Measurements from ENCODE around the gene DNAH7. TPM values are rescaled to one million over a fixed set of nuclear protein-coding genes. Genes with fewer than 3 reads are reported as not detected.

The DNAH7 gene
- total RNA-seq, 2 donors from 2014 or later, result 1.1 to 1.5 TPM

DNA sequence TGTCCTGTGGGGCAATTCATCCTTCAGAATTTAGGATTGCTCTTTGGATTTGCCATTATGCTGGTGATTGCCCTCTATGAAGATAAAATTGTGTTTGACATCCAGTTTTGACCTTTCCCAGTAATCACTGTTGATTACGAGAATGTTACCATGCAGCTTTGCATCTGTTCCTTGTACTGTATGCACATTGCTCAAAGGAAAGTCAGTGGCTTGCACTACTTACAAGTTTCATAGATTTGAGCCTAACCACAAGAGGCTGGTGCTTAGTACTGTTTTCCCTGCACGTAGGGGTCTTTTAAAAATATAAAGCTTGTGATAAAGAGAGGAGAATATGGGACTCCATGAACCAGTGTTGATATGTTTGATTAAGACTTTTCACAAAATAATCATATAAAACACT, 333.7 kb downstream of the DNAH7 start:
- Mint-ChIP-seq H3K27ac (no peak overlapping the region), H3K4me1 (no peaks in the 10 kb centered on the region), H3K36me3 (ENCODE audit: low read depth) (peaks cover 44% of the 10 kb centered on the region), H3K4me3 (no peak overlapping the region), H3K9me3 (no peaks in the 10 kb centered on the region), H3K27me3 (ENCODE audit: insufficient read depth) (no peaks in the 10 kb centered on the region)
- no peak overlapping the region for H3K27ac ChIP-seq (ENCODE audit: low read depth, low read length)
- H3K9ac ChIP-seq (ENCODE audit: extremely low read depth, low read length, poor library complexity, severe bottlenecking), result no peak overlapping the region
- H3K27me3 ChIP-seq (ENCODE audit: control insufficient read depth, insufficient read depth, low read length, poor library complexity, severe bottlenecking), result no peaks in the 10 kb centered on the region
- H3K36me3 ChIP-seq (ENCODE audit: control insufficient read depth, insufficient read depth, low read length), result peaks cover 20% of the 10 kb centered on the region
- no peaks in the 10 kb centered on the region for H3K4me1 ChIP-seq (ENCODE audit: control insufficient read depth, insufficient read depth, low read length)
- 89% methylated on average over 2 of the region's 2 CpGs; no CpG with 5 or more reads in 1 of the 2 experiments for WGBS, 2 experiments (ENCODE audit: insufficient coverage in 1 of 2, insufficient read length in 1 of 2)
- no peak for DNase-seq
- no peak overlapping the region for H3K4me3 ChIP-seq (ENCODE audit: low read length)
- no peaks in the 10 kb centered on the region for H3K9me3 ChIP-seq (ENCODE audit: control insufficient read depth, low read length)
- TF ChIP-seq, protein P1, sequence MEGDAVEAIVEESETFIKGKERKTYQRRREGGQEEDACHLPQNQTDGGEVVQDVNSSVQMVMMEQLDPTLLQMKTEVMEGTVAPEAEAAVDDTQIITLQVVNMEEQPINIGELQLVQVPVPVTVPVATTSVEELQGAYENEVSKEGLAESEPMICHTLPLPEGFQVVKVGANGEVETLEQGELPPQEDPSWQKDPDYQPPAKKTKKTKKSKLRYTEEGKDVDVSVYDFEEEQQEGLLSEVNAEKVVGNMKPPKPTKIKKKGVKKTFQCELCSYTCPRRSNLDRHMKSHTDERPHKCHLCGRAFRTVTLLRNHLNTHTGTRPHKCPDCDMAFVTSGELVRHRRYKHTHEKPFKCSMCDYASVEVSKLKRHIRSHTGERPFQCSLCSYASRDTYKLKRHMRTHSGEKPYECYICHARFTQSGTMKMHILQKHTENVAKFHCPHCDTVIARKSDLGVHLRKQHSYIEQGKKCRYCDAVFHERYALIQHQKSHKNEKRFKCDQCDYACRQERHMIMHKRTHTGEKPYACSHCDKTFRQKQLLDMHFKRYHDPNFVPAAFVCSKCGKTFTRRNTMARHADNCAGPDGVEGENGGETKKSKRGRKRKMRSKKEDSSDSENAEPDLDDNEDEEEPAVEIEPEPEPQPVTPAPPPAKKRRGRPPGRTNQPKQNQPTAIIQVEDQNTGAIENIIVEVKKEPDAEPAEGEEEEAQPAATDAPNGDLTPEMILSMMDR (conservative IDR thresholded peaks at IDR 0.05), result no peak

DNA sequence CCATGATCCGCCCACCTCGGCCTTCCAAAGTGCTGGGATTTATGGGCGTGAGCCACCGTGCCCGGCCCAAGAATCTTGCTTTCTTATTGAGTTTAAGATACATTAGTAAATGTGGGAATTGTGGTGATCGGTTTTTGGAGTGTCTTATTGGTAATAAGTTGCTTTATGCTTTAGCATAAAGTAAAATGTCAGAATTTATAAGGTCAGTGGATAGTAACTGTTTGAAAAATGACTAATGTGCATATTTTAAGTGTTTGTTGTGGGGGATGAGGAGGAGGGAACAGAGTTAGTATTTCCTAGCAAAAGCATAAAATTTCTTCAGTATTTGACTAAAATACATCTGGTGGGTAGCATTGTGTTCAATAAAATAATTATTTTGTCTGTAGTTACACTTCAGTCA, 334.2 kb downstream of the DNAH7 start:
- H3K9me3 Mint-ChIP-seq, result no peaks in the 10 kb centered on the region
- peaks cover 43% of the 10 kb centered on the region for H3K36me3 Mint-ChIP-seq (ENCODE audit: low read depth)
- Histone ChIP-seq H3K36me3 (ENCODE audit: control insufficient read depth, insufficient read depth, low read length) (peaks cover 24% of the 10 kb centered on the region), H3K4me3 (ENCODE audit: low read length) (no peak overlapping the region), H3K27me3 (ENCODE audit: control insufficient read depth, insufficient read depth, low read length, poor library complexity, severe bottlenecking) (no peaks in the 10 kb centered on the region), H3K9me3 (ENCODE audit: control insufficient read depth, low read length) (no peaks in the 10 kb centered on the region), H3K27ac (ENCODE audit: low read depth, low read length) (no peak overlapping the region), H3K4me1 (ENCODE audit: control insufficient read depth, insufficient read depth, low read length) (no peaks in the 10 kb centered on the region), H3K9ac (ENCODE audit: extremely low read depth, low read length, poor library complexity, severe bottlenecking) (no peak overlapping the region)
- no peak overlapping the region for H3K4me3 Mint-ChIP-seq
- H3K27me3 Mint-ChIP-seq (ENCODE audit: insufficient read depth), result no peaks in the 10 kb centered on the region
- 87 to 94% methylated on average over 3 to 6 of the region's 6 CpGs for WGBS, 2 experiments (ENCODE audit: insufficient coverage in 1 of 2, insufficient read length in 1 of 2)
- no peak overlapping the region for H3K27ac Mint-ChIP-seq
- no peaks in the 10 kb centered on the region for H3K4me1 Mint-ChIP-seq
- no peak for DNase-seq
- TF ChIP-seq, protein P1 (conservative IDR thresholded peaks at IDR 0.05), result no peak

DNA sequence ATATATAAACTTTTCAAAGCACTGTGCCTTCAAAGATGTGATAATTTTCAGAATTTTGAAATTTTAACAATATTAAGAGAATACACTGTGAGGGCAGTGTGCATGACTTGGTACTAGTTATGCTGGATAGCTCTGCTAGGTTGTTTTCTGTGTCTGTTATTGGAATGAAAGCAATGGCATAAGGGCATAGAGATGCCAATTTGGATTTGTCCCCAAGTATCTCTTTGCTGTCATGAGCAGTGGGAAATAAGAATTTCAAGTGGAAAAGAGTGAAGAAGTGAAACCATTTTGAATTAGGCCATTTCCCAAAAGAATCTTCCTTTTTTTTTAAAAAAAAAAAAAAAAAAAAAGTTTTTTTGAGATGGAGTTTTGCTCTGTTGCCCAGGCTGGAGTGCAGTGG, 334.8 kb downstream of the DNAH7 start:
- H3K4me3 ChIP-seq (ENCODE audit: low read length), result no peak overlapping the region
- no peaks in the 10 kb centered on the region for H3K9me3 ChIP-seq (ENCODE audit: control insufficient read depth, low read length)
- Mint-ChIP-seq H3K4me3 (no peak overlapping the region), H3K27me3 (ENCODE audit: insufficient read depth) (no peaks in the 10 kb centered on the region), H3K27ac (no peak overlapping the region), H3K36me3 (ENCODE audit: low read depth) (peaks cover 42% of the 10 kb centered on the region), H3K9me3 (no peaks in the 10 kb centered on the region), H3K4me1 (no peaks in the 10 kb centered on the region)
- H3K4me1 ChIP-seq (ENCODE audit: control insufficient read depth, insufficient read depth, low read length), result no peaks in the 10 kb centered on the region
- DNase-seq, result no peak
- H3K27me3 ChIP-seq (ENCODE audit: control insufficient read depth, insufficient read depth, low read length, poor library complexity, severe bottlenecking), result no peaks in the 10 kb centered on the region
- TF ChIP-seq, protein P1 (conservative IDR thresholded peaks at IDR 0.05), result no peak
- no peak overlapping the region for H3K27ac ChIP-seq (ENCODE audit: low read depth, low read length)
- no peak overlapping the region for H3K9ac ChIP-seq (ENCODE audit: extremely low read depth, low read length, poor library complexity, severe bottlenecking)
- peaks cover 27% of the 10 kb centered on the region for H3K36me3 ChIP-seq (ENCODE audit: control insufficient read depth, insufficient read depth, low read length)

Data from endodermal cell (in vitro differentiated cells).